Panc1 (cell line): Measurements from ENCODE around the gene INTS6L. TPM values are rescaled to one million over a fixed set of nuclear protein-coding genes. Genes with fewer than 3 reads are reported as not detected.

Source experiments
- ATAC-seq: fragments of 200-7000 bp; cut with Tn5 transposase; 2 replicates; pipeline ENCODE4 v1.9.1; 2020; ENCODE audit warnings: mild to moderate bottlenecking, moderate library complexity
- BruUV-seq: library from RNA; stranded (reverse); fragments of 400-500 nt; replicated peaks from 2 replicates; lab custom pipeline; 2021; lab: Mats Ljungman, UMichigan
- CTCF ChIA-PET: fragments of 300-600 bp; sonication (Branson Sonifier 250); formaldehyde crosslinking; loops from one replicate; lab custom pipeline; 2022; ENCODE audit warnings: antibody characterized with exemption; lab: Charles Lee
- POLR2A ChIA-PET: fragments of 300-600 bp; sonication (Branson Sonifier 250); formaldehyde crosslinking; loops from one replicate; lab custom pipeline; 2022; ENCODE audit warnings: antibody characterized with exemption; lab: Charles Lee
- DNase-seq: peaks from one replicate; pipeline ENCODE4 v3.0.0-alpha.2; 2010; ENCODE audit warnings: low read depth, low spot score
- H3K27ac ChIP-seq: 2 replicates; pipeline ENCODE4 v1.5.1; 2011; ENCODE audit warnings: mild to moderate bottlenecking, low read length, inconsistent platforms
- H3K27me3 ChIP-seq: fragments of 200-500 bp; sonication (Bioruptor generic); 2 replicates; pipeline ENCODE4 v1.6.0; 2014; ENCODE audit warnings: low read length, inconsistent platforms; ENCODE audit not compliant: control insufficient read depth, insufficient read depth
- H3K36me3 ChIP-seq: fragments of 200-500 bp; sonication (Bioruptor generic); 2 replicates; pipeline ENCODE4 v1.5.1; 2014; ENCODE audit warnings: inconsistent platforms, mild to moderate bottlenecking, low read length, moderate library complexity; ENCODE audit not compliant: control insufficient read depth, insufficient read depth
- H3K4me1 ChIP-seq: 2 replicates; pipeline ENCODE4 v1.5.1; 2011; ENCODE audit warnings: inconsistent platforms, mild to moderate bottlenecking, low read length, moderate library complexity; ENCODE audit not compliant: control insufficient read depth, insufficient read depth
- H3K4me3 ChIP-seq, 2 experiments: 2 replicates each; pipeline ENCODE4 v1.5.1; 2011 to 2012; ENCODE audit warnings: low read depth in 2 of 2, low read length in 2 of 2, mild to moderate bottlenecking in 2 of 2, inconsistent platforms in 1 of 2, moderate library complexity in 1 of 2
- H3K9me3 ChIP-seq: fragments of 200-500 bp; sonication (Bioruptor generic); 2 replicates; pipeline ENCODE4 v1.5.1; 2014; ENCODE audit warnings: low read depth, mild to moderate bottlenecking, inconsistent platforms, low read length, moderate library complexity; ENCODE audit not compliant: control insufficient read depth, insufficient read depth
- CTCF ChIP-seq: fragments of 450-650 bp; IDR thresholded peaks from 2 replicates; pipeline ENCODE4 v1.5.1; 2017; ENCODE audit warnings: mild to moderate bottlenecking
- POLR2AphosphoS5 ChIP-seq: IDR thresholded peaks from 2 replicates; pipeline ENCODE4 v1.6.1; 2012; ENCODE audit warnings: mild to moderate bottlenecking, low read depth, low read length, moderate library complexity
- SIN3A ChIP-seq: IDR thresholded peaks from 2 replicates; pipeline ENCODE4 v1.6.1; 2012; ENCODE audit warnings: low read depth, mild to moderate bottlenecking, low read length, moderate library complexity, borderline replicate concordance; ENCODE audit not compliant: insufficient read depth
- TCF7L2 ChIP-seq: IDR thresholded peaks from 2 replicates; pipeline ENCODE4 v1.6.1; 2011; ENCODE audit warnings: mild to moderate bottlenecking, low read depth, low read length, inconsistent platforms
- in situ Hi-C: cut with HindIII; loops from 2 replicates; pipeline ENCODE4 v1.10.0; 2016; ENCODE audit warnings: low sequenced_read_pairs, low pct_unique_long_range_greater_than_20kb
- intact Hi-C: fragments of 100-400 bp; cut with micrococcal nuclease; formaldehyde crosslinking; loops from one replicate; pipeline ENCODE4 v1.10.0; 2022; ENCODE audit not compliant: unreplicated experiment
- total RNA-seq: library from RNA; stranded (reverse); gene quantifications from one replicate; pipeline ENCODE4 v1.2.1, GENCODE V29; 2021; ENCODE audit not compliant: unreplicated experiment
- TF ChIP-seq, protein P1 (sequence below), 2 experiments: IDR thresholded peaks; 2 replicates each; pipeline ENCODE4 v1.6.1; 2011 to 2012; ENCODE audit warnings: low read depth in 2 of 2, control low read depth in 1 of 2, low read length in 1 of 2, mild to moderate bottlenecking in 1 of 2, moderate library complexity in 1 of 2; ENCODE audit not compliant: insufficient read depth in 1 of 2

Gene INTS6L
- total RNA-seq, 1 experiment from 2014 or later, result 19.6 TPM

DNA sequence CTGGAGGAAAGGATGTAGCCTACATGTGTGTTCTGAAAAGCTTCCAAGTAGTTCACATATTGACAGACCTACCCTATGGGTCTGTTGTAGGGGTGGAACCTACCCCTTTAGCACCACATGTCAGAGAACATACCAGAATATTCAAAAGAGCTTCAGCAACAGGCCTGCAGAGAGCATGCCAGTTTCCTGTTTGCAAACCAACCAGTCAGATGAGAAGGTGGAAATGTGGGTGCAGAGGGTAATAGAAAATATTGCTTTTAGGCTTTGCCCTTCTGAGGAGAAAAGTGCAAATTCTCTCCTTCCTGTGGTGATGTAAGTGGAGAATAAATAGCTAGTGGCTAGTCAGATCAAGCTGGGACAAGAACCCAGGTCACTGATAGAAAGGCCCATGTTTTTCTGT, 16.4 kb downstream of the INTS6L start:
- no TSS peak for BruUV-seq
- no peak for TF ChIP-seq POLR2AphosphoS5
- intact Hi-C loops (no loop called here), in situ Hi-C loops (no loop called here)
- Histone ChIP-seq H3K27me3 (no peaks in the 10 kb centered on the region), H3K4me3 (no peak overlapping the region), H3K36me3 (no peaks in the 10 kb centered on the region), H3K9me3 (no peaks in the 10 kb centered on the region), H3K27ac (no peak overlapping the region), H3K4me1 (no peaks in the 10 kb centered on the region)
- CTCF ChIA-PET, result no interaction called here
- POLR2A ChIA-PET, result no interaction called here
- no peak for DNase-seq
- ATAC-seq, result no peak

- Histone ChIP-seq H3K27ac (no peak overlapping the region), H3K9me3 (no peaks in the 10 kb centered on the region), H3K27me3 (no peaks in the 10 kb centered on the region), H3K4me3 (no peak overlapping the region), H3K4me1 (no peaks in the 10 kb centered on the region), H3K36me3 (no peaks in the 10 kb centered on the region)
- BruUV-seq, result no TSS peak
- intact Hi-C loops, result no loop called here
- DNase-seq (no peak), ATAC-seq (no peak)
- in situ Hi-C loops, result no loop called here
- CTCF ChIA-PET, result no interaction called here
- TF ChIP-seq POLR2AphosphoS5 (no peak), TCF7L2 (no peak), CTCF (no peak), SIN3A (no peak)
- TF ChIP-seq, protein P1, sequence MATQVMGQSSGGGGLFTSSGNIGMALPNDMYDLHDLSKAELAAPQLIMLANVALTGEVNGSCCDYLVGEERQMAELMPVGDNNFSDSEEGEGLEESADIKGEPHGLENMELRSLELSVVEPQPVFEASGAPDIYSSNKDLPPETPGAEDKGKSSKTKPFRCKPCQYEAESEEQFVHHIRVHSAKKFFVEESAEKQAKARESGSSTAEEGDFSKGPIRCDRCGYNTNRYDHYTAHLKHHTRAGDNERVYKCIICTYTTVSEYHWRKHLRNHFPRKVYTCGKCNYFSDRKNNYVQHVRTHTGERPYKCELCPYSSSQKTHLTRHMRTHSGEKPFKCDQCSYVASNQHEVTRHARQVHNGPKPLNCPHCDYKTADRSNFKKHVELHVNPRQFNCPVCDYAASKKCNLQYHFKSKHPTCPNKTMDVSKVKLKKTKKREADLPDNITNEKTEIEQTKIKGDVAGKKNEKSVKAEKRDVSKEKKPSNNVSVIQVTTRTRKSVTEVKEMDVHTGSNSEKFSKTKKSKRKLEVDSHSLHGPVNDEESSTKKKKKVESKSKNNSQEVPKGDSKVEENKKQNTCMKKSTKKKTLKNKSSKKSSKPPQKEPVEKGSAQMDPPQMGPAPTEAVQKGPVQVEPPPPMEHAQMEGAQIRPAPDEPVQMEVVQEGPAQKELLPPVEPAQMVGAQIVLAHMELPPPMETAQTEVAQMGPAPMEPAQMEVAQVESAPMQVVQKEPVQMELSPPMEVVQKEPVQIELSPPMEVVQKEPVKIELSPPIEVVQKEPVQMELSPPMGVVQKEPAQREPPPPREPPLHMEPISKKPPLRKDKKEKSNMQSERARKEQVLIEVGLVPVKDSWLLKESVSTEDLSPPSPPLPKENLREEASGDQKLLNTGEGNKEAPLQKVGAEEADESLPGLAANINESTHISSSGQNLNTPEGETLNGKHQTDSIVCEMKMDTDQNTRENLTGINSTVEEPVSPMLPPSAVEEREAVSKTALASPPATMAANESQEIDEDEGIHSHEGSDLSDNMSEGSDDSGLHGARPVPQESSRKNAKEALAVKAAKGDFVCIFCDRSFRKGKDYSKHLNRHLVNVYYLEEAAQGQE (IDR thresholded peaks at IDR 0.05; ENCODE audit: insufficient read depth in 1 of 2, low read depth in 2 of 2, low read length in 1 of 2), result no peak
- POLR2A ChIA-PET, result no interaction called here
These were observed 20.9 kb downstream of the INTS6L start for GRCh38 chrX:135541351-135541750.

GRCh38 chrX:135543172-135543571, 22.7 kb downstream of the INTS6L start:
- Histone ChIP-seq H3K27ac (no peak overlapping the region), H3K36me3 (no peaks in the 10 kb centered on the region), H3K4me1 (no peaks in the 10 kb centered on the region), H3K27me3 (no peaks in the 10 kb centered on the region), H3K9me3 (no peaks in the 10 kb centered on the region), H3K4me3 (no peak overlapping the region)
- no peak for TF ChIP-seq TCF7L2
- TF ChIP-seq POLR2AphosphoS5, result no peak
- TF ChIP-seq CTCF, result no peak
- no peak for TF ChIP-seq SIN3A
- TF ChIP-seq, protein P1 (IDR thresholded peaks at IDR 0.05; ENCODE audit: insufficient read depth in 1 of 2, low read depth in 2 of 2, low read length in 1 of 2), result no peak
- POLR2A ChIA-PET, result no interaction called here
- ATAC-seq, result no peak
- intact Hi-C loops (no loop called here), in situ Hi-C loops (no loop called here)
- no TSS peak for BruUV-seq
- CTCF ChIA-PET, result interaction anchor here (0.6 kb wide), 2 partner anchors 17 to 63 kb away, joined by 3 read pairs; no protein-coding TSS in a partner anchor
- no peak for DNase-seq
